GM23338 (cell line): ENCODE data around the gene CDCA5.

Experiments used
- CREB1 ChIP-seq: fragments of 250-450 bp; sonication (Bioruptor Pico); IDR thresholded peaks from 2 replicates; pipeline ENCODE4 v1.5.0; 2020; ENCODE audit warnings: low read depth, mild to moderate bottlenecking, moderate library complexity
- EZH2 ChIP-seq: fragments of 200-600 bp; sonication (generic); IDR thresholded peaks from one replicate; pipeline ENCODE4 v1.8.0; 2017; ENCODE audit warnings: antibody characterized with exemption, mild to moderate bottlenecking, low read depth; ENCODE audit not compliant: unreplicated experiment
- EZH2phosphoT487 ChIP-seq: fragments of 200-600 bp; sonication (generic); IDR thresholded peaks from one replicate; pipeline ENCODE4 v1.8.1; 2018; ENCODE audit warnings: antibody characterized with exemption; ENCODE audit not compliant: unreplicated experiment
- POLR2AphosphoS5 ChIP-seq: IDR thresholded peaks from 2 replicates; pipeline ENCODE4 v1.6.1; 2016; ENCODE audit warnings: antibody characterized with exemption, low read depth
- TF ChIP-seq, protein P1 (sequence below), 2 experiments: fragments of 200-600 bp in 1 of 2; sonication (generic) in 1 of 2; conservative IDR thresholded peaks; 2 replicates each; pipeline versions ENCODE4 v1.5.1 to v1.6.1; 2016 to 2017; ENCODE audit warnings: antibody characterized with exemption in 2 of 2, low read depth in 2 of 2, mild to moderate bottlenecking in 2 of 2, moderate library complexity in 1 of 2
- TF ChIP-seq, protein P2 (sequence below): IDR thresholded peaks from one replicate; pipeline ENCODE4 v1.6.1; 2018; ENCODE audit warnings: antibody characterized with exemption; ENCODE audit not compliant: unreplicated experiment
- TF ChIP-seq, protein P3 (sequence below): fragments of 250-450 bp; sonication (Bioruptor Pico); IDR thresholded peaks from 2 replicates; pipeline ENCODE4 v1.5.0; 2020; ENCODE audit warnings: mild to moderate bottlenecking, moderate library complexity

DNA sequence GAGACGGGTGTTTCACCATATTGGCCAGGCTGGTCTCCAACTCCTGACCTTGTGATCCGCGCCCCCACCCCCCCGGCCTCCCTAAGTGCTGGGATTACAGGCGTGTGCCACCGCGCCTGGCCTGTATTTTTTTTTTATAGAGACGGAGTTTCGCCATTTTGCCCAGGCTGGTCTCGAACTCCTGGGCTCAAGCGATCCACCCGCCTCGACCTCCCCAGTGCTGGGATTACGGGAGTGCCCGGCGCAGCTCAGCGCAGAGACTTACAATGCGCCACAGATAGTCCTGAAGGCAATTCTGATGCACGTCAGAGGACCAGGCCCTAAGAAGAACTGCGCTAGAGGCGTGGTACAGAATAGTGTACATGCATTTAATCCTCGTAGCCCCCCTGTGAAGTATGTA is 11.6 kb upstream of the CDCA5 start:
- TF ChIP-seq EZH2 (no peak), POLR2AphosphoS5 (no peak), EZH2phosphoT487 (no peak), CREB1 (CRISPR knock-in tag) (no peak)
- TF ChIP-seq, protein P1, sequence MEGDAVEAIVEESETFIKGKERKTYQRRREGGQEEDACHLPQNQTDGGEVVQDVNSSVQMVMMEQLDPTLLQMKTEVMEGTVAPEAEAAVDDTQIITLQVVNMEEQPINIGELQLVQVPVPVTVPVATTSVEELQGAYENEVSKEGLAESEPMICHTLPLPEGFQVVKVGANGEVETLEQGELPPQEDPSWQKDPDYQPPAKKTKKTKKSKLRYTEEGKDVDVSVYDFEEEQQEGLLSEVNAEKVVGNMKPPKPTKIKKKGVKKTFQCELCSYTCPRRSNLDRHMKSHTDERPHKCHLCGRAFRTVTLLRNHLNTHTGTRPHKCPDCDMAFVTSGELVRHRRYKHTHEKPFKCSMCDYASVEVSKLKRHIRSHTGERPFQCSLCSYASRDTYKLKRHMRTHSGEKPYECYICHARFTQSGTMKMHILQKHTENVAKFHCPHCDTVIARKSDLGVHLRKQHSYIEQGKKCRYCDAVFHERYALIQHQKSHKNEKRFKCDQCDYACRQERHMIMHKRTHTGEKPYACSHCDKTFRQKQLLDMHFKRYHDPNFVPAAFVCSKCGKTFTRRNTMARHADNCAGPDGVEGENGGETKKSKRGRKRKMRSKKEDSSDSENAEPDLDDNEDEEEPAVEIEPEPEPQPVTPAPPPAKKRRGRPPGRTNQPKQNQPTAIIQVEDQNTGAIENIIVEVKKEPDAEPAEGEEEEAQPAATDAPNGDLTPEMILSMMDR (conservative IDR thresholded peaks at IDR 0.05; ENCODE audit: low read depth in 2 of 2) = no peak
- TF ChIP-seq, protein P2, sequence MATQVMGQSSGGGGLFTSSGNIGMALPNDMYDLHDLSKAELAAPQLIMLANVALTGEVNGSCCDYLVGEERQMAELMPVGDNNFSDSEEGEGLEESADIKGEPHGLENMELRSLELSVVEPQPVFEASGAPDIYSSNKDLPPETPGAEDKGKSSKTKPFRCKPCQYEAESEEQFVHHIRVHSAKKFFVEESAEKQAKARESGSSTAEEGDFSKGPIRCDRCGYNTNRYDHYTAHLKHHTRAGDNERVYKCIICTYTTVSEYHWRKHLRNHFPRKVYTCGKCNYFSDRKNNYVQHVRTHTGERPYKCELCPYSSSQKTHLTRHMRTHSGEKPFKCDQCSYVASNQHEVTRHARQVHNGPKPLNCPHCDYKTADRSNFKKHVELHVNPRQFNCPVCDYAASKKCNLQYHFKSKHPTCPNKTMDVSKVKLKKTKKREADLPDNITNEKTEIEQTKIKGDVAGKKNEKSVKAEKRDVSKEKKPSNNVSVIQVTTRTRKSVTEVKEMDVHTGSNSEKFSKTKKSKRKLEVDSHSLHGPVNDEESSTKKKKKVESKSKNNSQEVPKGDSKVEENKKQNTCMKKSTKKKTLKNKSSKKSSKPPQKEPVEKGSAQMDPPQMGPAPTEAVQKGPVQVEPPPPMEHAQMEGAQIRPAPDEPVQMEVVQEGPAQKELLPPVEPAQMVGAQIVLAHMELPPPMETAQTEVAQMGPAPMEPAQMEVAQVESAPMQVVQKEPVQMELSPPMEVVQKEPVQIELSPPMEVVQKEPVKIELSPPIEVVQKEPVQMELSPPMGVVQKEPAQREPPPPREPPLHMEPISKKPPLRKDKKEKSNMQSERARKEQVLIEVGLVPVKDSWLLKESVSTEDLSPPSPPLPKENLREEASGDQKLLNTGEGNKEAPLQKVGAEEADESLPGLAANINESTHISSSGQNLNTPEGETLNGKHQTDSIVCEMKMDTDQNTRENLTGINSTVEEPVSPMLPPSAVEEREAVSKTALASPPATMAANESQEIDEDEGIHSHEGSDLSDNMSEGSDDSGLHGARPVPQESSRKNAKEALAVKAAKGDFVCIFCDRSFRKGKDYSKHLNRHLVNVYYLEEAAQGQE = no peak
- TF ChIP-seq, protein P3, sequence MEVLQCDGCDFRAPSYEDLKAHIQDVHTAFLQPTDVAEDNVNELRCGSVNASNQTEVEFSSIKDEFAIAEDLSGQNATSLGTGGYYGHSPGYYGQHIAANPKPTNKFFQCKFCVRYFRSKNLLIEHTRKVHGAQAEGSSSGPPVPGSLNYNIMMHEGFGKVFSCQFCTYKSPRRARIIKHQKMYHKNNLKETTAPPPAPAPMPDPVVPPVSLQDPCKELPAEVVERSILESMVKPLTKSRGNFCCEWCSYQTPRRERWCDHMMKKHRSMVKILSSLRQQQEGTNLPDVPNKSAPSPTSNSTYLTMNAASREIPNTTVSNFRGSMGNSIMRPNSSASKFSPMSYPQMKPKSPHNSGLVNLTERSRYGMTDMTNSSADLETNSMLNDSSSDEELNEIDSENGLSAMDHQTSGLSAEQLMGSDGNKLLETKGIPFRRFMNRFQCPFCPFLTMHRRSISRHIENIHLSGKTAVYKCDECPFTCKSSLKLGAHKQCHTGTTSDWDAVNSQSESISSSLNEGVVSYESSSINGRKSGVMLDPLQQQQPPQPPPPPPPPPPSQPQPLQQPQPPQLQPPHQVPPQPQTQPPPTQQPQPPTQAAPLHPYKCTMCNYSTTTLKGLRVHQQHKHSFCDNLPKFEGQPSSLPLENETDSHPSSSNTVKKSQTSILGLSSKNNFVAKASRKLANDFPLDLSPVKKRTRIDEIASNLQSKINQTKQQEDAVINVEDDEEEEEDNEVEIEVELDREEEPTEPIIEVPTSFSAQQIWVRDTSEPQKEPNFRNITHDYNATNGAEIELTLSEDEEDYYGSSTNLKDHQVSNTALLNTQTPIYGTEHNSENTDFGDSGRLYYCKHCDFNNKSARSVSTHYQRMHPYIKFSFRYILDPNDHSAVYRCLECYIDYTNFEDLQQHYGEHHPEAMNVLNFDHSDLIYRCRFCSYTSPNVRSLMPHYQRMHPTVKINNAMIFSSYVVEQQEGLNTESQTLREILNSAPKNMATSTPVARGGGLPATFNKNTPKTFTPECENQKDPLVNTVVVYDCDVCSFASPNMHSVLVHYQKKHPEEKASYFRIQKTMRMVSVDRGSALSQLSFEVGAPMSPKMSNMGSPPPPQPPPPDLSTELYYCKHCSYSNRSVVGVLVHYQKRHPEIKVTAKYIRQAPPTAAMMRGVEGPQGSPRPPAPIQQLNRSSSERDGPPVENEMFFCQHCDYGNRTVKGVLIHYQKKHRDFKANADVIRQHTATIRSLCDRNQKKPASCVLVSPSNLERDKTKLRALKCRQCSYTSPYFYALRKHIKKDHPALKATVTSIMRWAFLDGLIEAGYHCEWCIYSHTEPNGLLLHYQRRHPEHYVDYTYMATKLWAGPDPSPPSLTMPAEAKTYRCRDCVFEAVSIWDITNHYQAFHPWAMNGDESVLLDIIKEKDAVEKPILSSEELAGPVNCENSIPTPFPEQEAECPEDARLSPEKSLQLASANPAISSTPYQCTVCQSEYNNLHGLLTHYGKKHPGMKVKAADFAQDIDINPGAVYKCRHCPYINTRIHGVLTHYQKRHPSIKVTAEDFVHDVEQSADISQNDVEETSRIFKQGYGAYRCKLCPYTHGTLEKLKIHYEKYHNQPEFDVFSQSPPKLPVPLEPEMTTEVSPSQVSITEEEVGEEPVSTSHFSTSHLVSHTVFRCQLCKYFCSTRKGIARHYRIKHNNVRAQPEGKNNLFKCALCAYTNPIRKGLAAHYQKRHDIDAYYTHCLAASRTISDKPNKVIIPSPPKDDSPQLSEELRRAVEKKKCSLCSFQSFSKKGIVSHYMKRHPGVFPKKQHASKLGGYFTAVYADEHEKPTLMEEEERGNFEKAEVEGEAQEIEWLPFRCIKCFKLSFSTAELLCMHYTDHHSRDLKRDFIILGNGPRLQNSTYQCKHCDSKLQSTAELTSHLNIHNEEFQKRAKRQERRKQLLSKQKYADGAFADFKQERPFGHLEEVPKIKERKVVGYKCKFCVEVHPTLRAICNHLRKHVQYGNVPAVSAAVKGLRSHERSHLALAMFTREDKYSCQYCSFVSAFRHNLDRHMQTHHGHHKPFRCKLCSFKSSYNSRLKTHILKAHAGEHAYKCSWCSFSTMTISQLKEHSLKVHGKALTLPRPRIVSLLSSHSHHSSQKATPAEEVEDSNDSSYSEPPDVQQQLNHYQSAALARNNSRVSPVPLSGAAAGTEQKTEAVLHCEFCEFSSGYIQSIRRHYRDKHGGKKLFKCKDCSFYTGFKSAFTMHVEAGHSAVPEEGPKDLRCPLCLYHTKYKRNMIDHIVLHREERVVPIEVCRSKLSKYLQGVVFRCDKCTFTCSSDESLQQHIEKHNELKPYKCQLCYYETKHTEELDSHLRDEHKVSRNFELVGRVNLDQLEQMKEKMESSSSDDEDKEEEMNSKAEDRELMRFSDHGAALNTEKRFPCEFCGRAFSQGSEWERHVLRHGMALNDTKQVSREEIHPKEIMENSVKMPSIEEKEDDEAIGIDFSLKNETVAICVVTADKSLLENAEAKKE (CRISPR knock-in tag) = no peak
